SK-N-SH (cell line): ENCODE measurements around the gene NLGN1. TPM values are rescaled to one million over a fixed set of nuclear protein-coding genes. Genes with fewer than 3 reads are reported as not detected.

Source experiments
- CTCF ChIA-PET: fragments of 300-600, 350-600 bp; formaldehyde crosslinking; extraction: SDS; loops from one replicate; lab custom pipeline; 2021; lab: Yijun Ruan, JAX
- POLR2A ChIA-PET: fragments of 350-600 bp; sonication (Branson Sonifier 250); formaldehyde crosslinking; extraction: SDS; loops from one replicate; lab custom pipeline; 2020; ENCODE audit warnings: antibody characterized with exemption, inconsistent platforms; lab: Yijun Ruan, JAX
- DNase-seq: peaks from one replicate; pipeline ENCODE4 v3.0.0; 2012
- H2AFZ ChIP-seq: fragments of 200-600 bp; sonication (generic); 2 replicates; pipeline ENCODE4 v1.8.1; 2016; ENCODE audit warnings: antibody characterized with exemption, mild to moderate bottlenecking, low read depth
- H3F3A ChIP-seq: fragments of 200-600 bp; sonication (generic); replicated peaks from 2 replicates; pipeline ENCODE3; 2016; ENCODE audit warnings: antibody characterized with exemption, mild to moderate bottlenecking; ENCODE audit not compliant: insufficient read depth
- H3K27ac ChIP-seq, 2 experiments: fragments of 200-500 bp in 1 of 2; fragments of 200-600 bp in 1 of 2; sonication (Bioruptor generic) in 1 of 2; sonication (generic), shearing (Covaris generic) in 1 of 2; 2 replicates each; pipeline versions ENCODE4 v1.5.1 to v1.6.1; 2014 to 2016; ENCODE audit warnings: low read depth in 2 of 2, inconsistent platforms in 1 of 2, low read length in 1 of 2, mild to moderate bottlenecking in 1 of 2, mixed read lengths in 1 of 2
- H3K27me3 ChIP-seq: fragments of 200-600 bp; sonication (generic), shearing (Covaris generic); 2 replicates; pipeline ENCODE4 v1.6.1; 2016; ENCODE audit warnings: mixed run types; ENCODE audit not compliant: insufficient read depth
- H3K36me3 ChIP-seq, 2 experiments: fragments of 200-500 bp in 1 of 2; fragments of 200-600 bp in 1 of 2; sonication (Bioruptor generic) in 1 of 2; sonication (generic) in 1 of 2; replicated peaks in 1 of 2; 2 replicates each; pipeline versions ENCODE3 to v1.5.1; 2014 to 2016; ENCODE audit warnings: low read length in 1 of 2, mild to moderate bottlenecking in 1 of 2; ENCODE audit not compliant: insufficient read depth in 2 of 2, control insufficient read depth in 1 of 2
- H3K4me1 ChIP-seq, 2 experiments: fragments of 200-500 bp in 1 of 2; fragments of 200-600 bp in 1 of 2; sonication (Bioruptor generic) in 1 of 2; sonication (generic), shearing (Covaris generic) in 1 of 2; 2 replicates each; pipeline versions ENCODE4 v1.5.1 to v1.6.1; 2014 to 2016; ENCODE audit warnings: low read depth in 1 of 2, low read length in 1 of 2, mixed run types in 1 of 2; ENCODE audit not compliant: insufficient read depth in 2 of 2, control insufficient read depth in 1 of 2
- H3K4me2 ChIP-seq: fragments of 200-600 bp; sonication (generic), shearing (Covaris generic); 2 replicates; pipeline ENCODE4 v1.6.1; 2017; ENCODE audit warnings: mixed run types
- H3K4me3 ChIP-seq, 2 experiments: fragments of 200-500 bp in 1 of 2; fragments of 200-600 bp in 1 of 2; sonication (Bioruptor generic) in 1 of 2; sonication (generic), shearing (Covaris generic) in 1 of 2; 2 replicates each; pipeline versions ENCODE4 v1.5.1 to v1.8.1; 2014 to 2016; ENCODE audit warnings: low read depth in 2 of 2, inconsistent platforms in 1 of 2, low read length in 1 of 2, mild to moderate bottlenecking in 1 of 2, mixed read lengths in 1 of 2, moderate library complexity in 1 of 2
- H3K79me2 ChIP-seq: fragments of 200-600 bp; sonication (generic); 2 replicates; pipeline ENCODE4 v1.8.1; 2017; ENCODE audit warnings: mild to moderate bottlenecking; ENCODE audit not compliant: insufficient read depth
- H3K9ac ChIP-seq: fragments of 200-600 bp; sonication (generic); 2 replicates; pipeline ENCODE4 v1.6.1; 2017; ENCODE audit warnings: mixed run types
- H3K9me2 ChIP-seq: fragments of 200-600 bp; sonication (generic); 2 replicates; pipeline ENCODE4 v1.6.1; 2017; ENCODE audit warnings: mixed run types
- H3K9me3 ChIP-seq: fragments of 200-600 bp; sonication (generic); 2 replicates; pipeline ENCODE4 v1.6.1; 2017; ENCODE audit warnings: mixed run types, mild to moderate bottlenecking, moderate library complexity
- H4K20me1 ChIP-seq: fragments of 200-600 bp; sonication (generic); 2 replicates; pipeline ENCODE4 v1.6.1; 2017; ENCODE audit warnings: mild to moderate bottlenecking, mixed run types; ENCODE audit not compliant: insufficient read depth
- GATA2 ChIP-seq: sonication (generic); formaldehyde crosslinking; IDR thresholded peaks from 2 replicates; pipeline ENCODE4 v1.5.0; 2020; ENCODE audit warnings: mild to moderate bottlenecking, missing genetic modification reagents
- SIN3A ChIP-seq: IDR thresholded peaks from 2 replicates; pipeline ENCODE4 v1.6.1; 2012; ENCODE audit warnings: low read depth, mild to moderate bottlenecking, low read length, moderate library complexity, borderline replicate concordance
- TEAD4 ChIP-seq: IDR thresholded peaks from 2 replicates; pipeline ENCODE4 v1.4.0; 2012; ENCODE audit warnings: mild to moderate bottlenecking, borderline replicate concordance; ENCODE audit not compliant: insufficient read depth
- WGBS: methylation state at CpG from one replicate; pipeline ENCODE4 v1.1.6; 2017; ENCODE audit warnings: low lambda C conversion rate; 5-methylcytosine and 5-hydroxymethylcytosine counted together
- polyA plus RNA-seq, 3 experiments: library from polyadenylated mRNA; depleted of rRNA; stranded (reverse); fragments of >200 nt; gene quantifications; 2 replicates each; pipeline ENCODE4 v1.2.3, GENCODE V29; 2012
- TF ChIP-seq, protein P1 (sequence below): IDR thresholded peaks from 2 replicates; pipeline ENCODE4; 2012
- TF ChIP-seq, protein P2 (sequence below): IDR thresholded peaks from 2 replicates; pipeline ENCODE4 v1.4.0; 2012; ENCODE audit warnings: low read depth, borderline replicate concordance
- TF ChIP-seq, protein P3 (sequence below): fragments of 150-350 bp; IDR thresholded peaks from 2 replicates; pipeline ENCODE4 v1.6.1; 2017; ENCODE audit warnings: antibody characterized with exemption, low read length, low read depth, borderline replicate concordance
- TF ChIP-seq, protein P4 (sequence below): IDR thresholded peaks from 2 replicates; pipeline ENCODE4 v1.4.0; 2012; ENCODE audit warnings: low read depth
- TF ChIP-seq, protein P5 (sequence below): IDR thresholded peaks from 2 replicates; pipeline ENCODE4 v1.6.1; 2012; ENCODE audit warnings: mild to moderate bottlenecking, low read depth, low read length, moderate library complexity

The NLGN1 gene
- polyA plus RNA-seq, 1 of the 3 experiments (the other 2 are of a cell fraction), result 1.5 TPM

DNA sequence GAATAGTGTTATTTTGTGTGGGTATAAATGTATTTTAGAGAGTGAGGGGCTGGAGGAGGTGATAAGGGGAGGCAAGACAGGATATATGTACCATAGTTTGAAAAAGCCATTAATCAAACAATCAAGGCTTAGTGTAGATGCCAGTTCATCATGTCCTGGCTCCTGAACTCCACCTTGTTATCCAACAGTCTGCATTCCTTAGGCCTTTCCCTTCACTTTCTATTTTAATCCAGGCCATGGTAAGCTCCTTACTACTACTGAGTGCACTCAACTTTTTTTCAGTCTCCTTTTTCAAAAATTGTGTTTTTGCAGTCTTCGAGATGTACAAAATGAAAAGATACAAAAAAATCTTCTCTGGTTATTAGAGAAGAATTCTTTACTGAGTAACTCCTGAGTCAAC, 761.1 kb downstream of the NLGN1 start:
- no peak overlapping the region for H3K4me2 ChIP-seq
- ChIA-PET CTCF (no interaction called here), POLR2A (no interaction called here)
- peaks cover 0 to 4% of the 10 kb centered on the region in 2 experiments; a peak in 1 of 4 replicates for H3K4me1 ChIP-seq
- H3K36me3 ChIP-seq, result no peaks in the 10 kb centered on the region
- TF ChIP-seq SIN3A, result no peak
- TF ChIP-seq, protein P1, sequence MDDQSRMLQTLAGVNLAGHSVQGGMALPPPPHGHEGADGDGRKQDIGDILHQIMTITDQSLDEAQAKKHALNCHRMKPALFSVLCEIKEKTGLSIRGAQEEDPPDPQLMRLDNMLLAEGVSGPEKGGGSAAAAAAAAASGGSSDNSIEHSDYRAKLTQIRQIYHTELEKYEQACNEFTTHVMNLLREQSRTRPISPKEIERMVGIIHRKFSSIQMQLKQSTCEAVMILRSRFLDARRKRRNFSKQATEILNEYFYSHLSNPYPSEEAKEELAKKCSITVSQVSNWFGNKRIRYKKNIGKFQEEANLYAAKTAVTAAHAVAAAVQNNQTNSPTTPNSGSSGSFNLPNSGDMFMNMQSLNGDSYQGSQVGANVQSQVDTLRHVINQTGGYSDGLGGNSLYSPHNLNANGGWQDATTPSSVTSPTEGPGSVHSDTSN, result peak; percentile 38; the same call in 1 of the 2 replicates
- H4K20me1 ChIP-seq, result no peaks in the 10 kb centered on the region
- WGBS, result 81% methylated on average over 1 of the region's 1 CpG
- no peaks in the 10 kb centered on the region for H3F3A ChIP-seq
- no peak for DNase-seq
- peak overlapping the region; percentile 60 for H2AFZ ChIP-seq
- no peak overlapping the region for H3K4me3 ChIP-seq
- H3K27me3 ChIP-seq, result no peaks in the 10 kb centered on the region
- no peaks in the 10 kb centered on the region for H3K79me2 ChIP-seq
- peak overlapping the region in 1 of 2 experiments; percentile 28; a peak in 2 of 4 replicates for H3K27ac ChIP-seq
- no peaks in the 10 kb centered on the region for H3K9me3 ChIP-seq
- no peak overlapping the region for H3K9ac ChIP-seq
- no peaks in the 10 kb centered on the region for H3K9me2 ChIP-seq

DNA sequence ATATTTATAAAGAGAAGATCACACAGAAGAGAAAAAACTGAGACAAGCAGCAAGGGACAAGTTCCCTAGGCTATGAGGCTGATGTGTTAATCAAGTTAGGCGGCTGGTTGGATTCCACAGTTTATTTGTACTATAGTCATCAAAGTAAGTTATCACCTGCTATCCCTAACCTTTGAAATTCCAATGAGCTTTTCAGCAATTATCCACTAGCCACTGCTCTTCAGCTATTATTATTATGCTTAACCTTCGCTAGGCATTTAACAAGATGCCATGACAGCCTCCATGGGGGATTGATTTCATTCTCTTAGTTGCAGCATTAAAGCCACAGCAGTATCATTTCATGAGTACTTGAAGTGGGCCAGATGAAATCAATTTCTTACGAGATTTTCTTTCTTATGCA, 762.1 kb downstream of the NLGN1 start:
- 93% methylated on average over 3 of the region's 3 CpGs for WGBS
- TF ChIP-seq, protein P2, sequence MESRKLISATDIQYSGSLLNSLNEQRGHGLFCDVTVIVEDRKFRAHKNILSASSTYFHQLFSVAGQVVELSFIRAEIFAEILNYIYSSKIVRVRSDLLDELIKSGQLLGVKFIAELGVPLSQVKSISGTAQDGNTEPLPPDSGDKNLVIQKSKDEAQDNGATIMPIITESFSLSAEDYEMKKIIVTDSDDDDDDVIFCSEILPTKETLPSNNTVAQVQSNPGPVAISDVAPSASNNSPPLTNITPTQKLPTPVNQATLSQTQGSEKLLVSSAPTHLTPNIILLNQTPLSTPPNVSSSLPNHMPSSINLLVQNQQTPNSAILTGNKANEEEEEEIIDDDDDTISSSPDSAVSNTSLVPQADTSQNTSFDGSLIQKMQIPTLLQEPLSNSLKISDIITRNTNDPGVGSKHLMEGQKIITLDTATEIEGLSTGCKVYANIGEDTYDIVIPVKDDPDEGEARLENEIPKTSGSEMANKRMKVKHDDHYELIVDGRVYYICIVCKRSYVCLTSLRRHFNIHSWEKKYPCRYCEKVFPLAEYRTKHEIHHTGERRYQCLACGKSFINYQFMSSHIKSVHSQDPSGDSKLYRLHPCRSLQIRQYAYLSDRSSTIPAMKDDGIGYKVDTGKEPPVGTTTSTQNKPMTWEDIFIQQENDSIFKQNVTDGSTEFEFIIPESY, result no peak
- TF ChIP-seq TEAD4 (no peak), GATA2 (CRISPR knock-in tag) (no peak)
- TF ChIP-seq, protein P3, sequence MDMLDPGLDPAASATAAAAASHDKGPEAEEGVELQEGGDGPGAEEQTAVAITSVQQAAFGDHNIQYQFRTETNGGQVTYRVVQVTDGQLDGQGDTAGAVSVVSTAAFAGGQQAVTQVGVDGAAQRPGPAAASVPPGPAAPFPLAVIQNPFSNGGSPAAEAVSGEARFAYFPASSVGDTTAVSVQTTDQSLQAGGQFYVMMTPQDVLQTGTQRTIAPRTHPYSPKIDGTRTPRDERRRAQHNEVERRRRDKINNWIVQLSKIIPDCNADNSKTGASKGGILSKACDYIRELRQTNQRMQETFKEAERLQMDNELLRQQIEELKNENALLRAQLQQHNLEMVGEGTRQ, result no peak
- TF ChIP-seq, protein P4, sequence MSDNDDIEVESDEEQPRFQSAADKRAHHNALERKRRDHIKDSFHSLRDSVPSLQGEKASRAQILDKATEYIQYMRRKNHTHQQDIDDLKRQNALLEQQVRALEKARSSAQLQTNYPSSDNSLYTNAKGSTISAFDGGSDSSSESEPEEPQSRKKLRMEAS, result no peak
- TF ChIP-seq, protein P5, sequence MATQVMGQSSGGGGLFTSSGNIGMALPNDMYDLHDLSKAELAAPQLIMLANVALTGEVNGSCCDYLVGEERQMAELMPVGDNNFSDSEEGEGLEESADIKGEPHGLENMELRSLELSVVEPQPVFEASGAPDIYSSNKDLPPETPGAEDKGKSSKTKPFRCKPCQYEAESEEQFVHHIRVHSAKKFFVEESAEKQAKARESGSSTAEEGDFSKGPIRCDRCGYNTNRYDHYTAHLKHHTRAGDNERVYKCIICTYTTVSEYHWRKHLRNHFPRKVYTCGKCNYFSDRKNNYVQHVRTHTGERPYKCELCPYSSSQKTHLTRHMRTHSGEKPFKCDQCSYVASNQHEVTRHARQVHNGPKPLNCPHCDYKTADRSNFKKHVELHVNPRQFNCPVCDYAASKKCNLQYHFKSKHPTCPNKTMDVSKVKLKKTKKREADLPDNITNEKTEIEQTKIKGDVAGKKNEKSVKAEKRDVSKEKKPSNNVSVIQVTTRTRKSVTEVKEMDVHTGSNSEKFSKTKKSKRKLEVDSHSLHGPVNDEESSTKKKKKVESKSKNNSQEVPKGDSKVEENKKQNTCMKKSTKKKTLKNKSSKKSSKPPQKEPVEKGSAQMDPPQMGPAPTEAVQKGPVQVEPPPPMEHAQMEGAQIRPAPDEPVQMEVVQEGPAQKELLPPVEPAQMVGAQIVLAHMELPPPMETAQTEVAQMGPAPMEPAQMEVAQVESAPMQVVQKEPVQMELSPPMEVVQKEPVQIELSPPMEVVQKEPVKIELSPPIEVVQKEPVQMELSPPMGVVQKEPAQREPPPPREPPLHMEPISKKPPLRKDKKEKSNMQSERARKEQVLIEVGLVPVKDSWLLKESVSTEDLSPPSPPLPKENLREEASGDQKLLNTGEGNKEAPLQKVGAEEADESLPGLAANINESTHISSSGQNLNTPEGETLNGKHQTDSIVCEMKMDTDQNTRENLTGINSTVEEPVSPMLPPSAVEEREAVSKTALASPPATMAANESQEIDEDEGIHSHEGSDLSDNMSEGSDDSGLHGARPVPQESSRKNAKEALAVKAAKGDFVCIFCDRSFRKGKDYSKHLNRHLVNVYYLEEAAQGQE, result no peak
- no peaks in the 10 kb centered on the region for H3K27me3 ChIP-seq
- H3K36me3 ChIP-seq, result no peaks in the 10 kb centered on the region
- no peaks in the 10 kb centered on the region for H3K79me2 ChIP-seq
- no peaks in the 10 kb centered on the region for H3F3A ChIP-seq
- H3K4me2 ChIP-seq, result no peak overlapping the region
- no peak overlapping the region for H3K4me3 ChIP-seq
- no peaks in the 10 kb centered on the region for H4K20me1 ChIP-seq
- H3K4me1 ChIP-seq, result no peaks in the 10 kb centered on the region
- DNase-seq, result no peak
- POLR2A ChIA-PET, result no interaction called here
- CTCF ChIA-PET, result no interaction called here
- no peak overlapping the region for H3K27ac ChIP-seq
- H3K9ac ChIP-seq, result no peak overlapping the region
- no peak overlapping the region; the same call in 1 of the 2 replicates for H2AFZ ChIP-seq
- no peaks in the 10 kb centered on the region for H3K9me2 ChIP-seq
- peaks cover 4% of the 10 kb centered on the region; the same call in 1 of the 2 replicates for H3K9me3 ChIP-seq
